Thoracic aorta (tissue), 2 donors: ENCODE results near the gene C12orf76. TPM values are rescaled to one million over a fixed set of nuclear protein-coding genes. Genes with fewer than 3 reads are reported as not detected.
"Not testable (repeated sequence)": the region's sequence is repeated elsewhere in the genome, so short reads cannot be mapped to it uniquely, and the experiment has no call there.

Source experiments
- ATAC-seq: fragments of 150-250 bp; one replicate; pipeline ENCODE4 v1.8.0; 2017; ENCODE audit warnings: low read depth; ENCODE audit not compliant: insufficient number of reproducible peaks, low FRiP score
- DNase-seq: peaks from one replicate; pipeline ENCODE4 v3.0.0-alpha.2; 2020; ENCODE audit warnings: low spot score
- H3K27ac ChIP-seq, 2 donors: fragments of 200-600 bp; sonication (generic); 1 replicate in 1 of 2; 2 replicates in 1 of 2; pipeline ENCODE4 v1.5.1; 2016; ENCODE audit warnings: mild to moderate bottlenecking in 2 of 2, moderate library complexity in 2 of 2
- H3K27me3 ChIP-seq: fragments of 200-600 bp; sonication (generic); replicated peaks from 2 replicates; pipeline ENCODE4 v1.6.0; 2016; ENCODE audit warnings: mild to moderate bottlenecking; ENCODE audit not compliant: insufficient read depth
- H3K36me3 ChIP-seq: fragments of 200-600 bp; sonication (generic); one replicate; pipeline ENCODE4 v1.5.1; 2016
- H3K4me1 ChIP-seq, 2 donors: fragments of 200-600 bp; sonication (generic); 1 replicate in 1 of 2; 2 replicates in 1 of 2; pipeline versions ENCODE4 v1.5.1 to v1.6.0; 2016; ENCODE audit warnings: low read depth in 2 of 2, mild to moderate bottlenecking in 1 of 2; ENCODE audit not compliant: control insufficient read depth in 1 of 2
- H3K4me3 ChIP-seq: fragments of 200-600 bp; sonication (generic); 2 replicates; pipeline ENCODE4 v1.5.1; 2016; ENCODE audit warnings: mild to moderate bottlenecking
- H3K9me3 ChIP-seq: fragments of 200-600 bp; sonication (generic); 2 replicates; pipeline ENCODE4 v1.5.1; 2016
- CTCF ChIP-seq: fragments of 200-600 bp; sonication (generic); IDR thresholded peaks from one replicate; pipeline ENCODE4 v1.5.1; 2019; ENCODE audit warnings: antibody characterized with exemption
- total RNA-seq, 2 donors: library from RNA; depleted of rRNA; stranded (reverse); fragments of >200 nt; gene quantifications; one replicate each; pipeline versions ENCODE4 v1.1.0 to v1.2.3, GENCODE V29; 2016

Gene C12orf76
- total RNA-seq, 2 donors from 2014 or later, result 6.4 to 18.1 TPM

GRCh38 chr12:110059651-110060000 lies 11.3 kb upstream of the C12orf76 start:
- no peak overlapping the region for H3K27ac ChIP-seq
- H3K4me1 ChIP-seq, result no peaks in the 10 kb centered on the region
- no peak overlapping the region for H3K4me3 ChIP-seq
- H3K27me3 ChIP-seq, result no peaks in the 10 kb centered on the region
- no peak for DNase-seq
- H3K9me3 ChIP-seq, result no peaks in the 10 kb centered on the region
- no peak for ATAC-seq
- H3K36me3 ChIP-seq, result no peaks in the 10 kb centered on the region
- no peak for TF ChIP-seq CTCF

- no peak for ATAC-seq
- H3K4me3 ChIP-seq, result no peak overlapping the region
Measured at GRCh38 chr12:110058875-110059615, 10.7 kb upstream of the C12orf76 start.

GRCh38 chr12:110056643-110057042 lies 8.3 kb upstream of the C12orf76 start:
- H3K27me3 ChIP-seq, DNase-seq, H3K36me3 ChIP-seq, H3K4me1 ChIP-seq, H3K4me3 ChIP-seq, H3K9me3 ChIP-seq, ATAC-seq, H3K27ac ChIP-seq: not testable (repeated sequence)

More at GRCh38 chr12:110058875-110059615, 10.7 kb upstream of the C12orf76 start:
- Histone ChIP-seq H3K36me3 (no peaks in the 10 kb centered on the region), H3K27me3 (no peaks in the 10 kb centered on the region), H3K4me1 (no peaks in the 10 kb centered on the region), H3K9me3 (no peaks in the 10 kb centered on the region), H3K27ac (no peak overlapping the region)
- TF ChIP-seq CTCF, result no peak
- DNase-seq, result no peak

- ATAC-seq, H3K9me3 ChIP-seq, DNase-seq, H3K27me3 ChIP-seq, H3K4me3 ChIP-seq, H3K36me3 ChIP-seq, H3K27ac ChIP-seq, H3K4me1 ChIP-seq: not testable (repeated sequence)
Measured at GRCh38 chr12:110055375-110056352, 7.3 kb upstream of the C12orf76 start.

- no peaks in the 10 kb centered on the region for H3K9me3 ChIP-seq
- H3K27ac ChIP-seq, result no peak overlapping the region
- ATAC-seq, result no peak
- DNase-seq, result no peak
- no peak for TF ChIP-seq CTCF
- no peaks in the 10 kb centered on the region for H3K36me3 ChIP-seq
- H3K4me1 ChIP-seq, result peaks cover 3 to 20% of the 10 kb centered on the region in 2 donors
- H3K27me3 ChIP-seq, result no peaks in the 10 kb centered on the region
- H3K4me3 ChIP-seq, result no peak overlapping the region
Measured at GRCh38 chr12:110050927-110051326, 2.6 kb upstream of the C12orf76 start.

GRCh38 chr12:110049666-110050065 lies 1.3 kb upstream of the C12orf76 start:
- DNase-seq, H3K4me3 ChIP-seq, ATAC-seq, H3K27ac ChIP-seq, H3K36me3 ChIP-seq, H3K9me3 ChIP-seq, H3K27me3 ChIP-seq: not testable (repeated sequence)
- H3K4me1 ChIP-seq, result peaks cover 3 to 20% of the 10 kb centered on the region in 2 donors

- peaks cover 3 to 20% of the 10 kb centered on the region in 2 donors for H3K4me1 ChIP-seq
- H3K36me3 ChIP-seq, H3K9me3 ChIP-seq, DNase-seq, H3K27me3 ChIP-seq: not testable (repeated sequence)
- peak; percentile 19 for ATAC-seq
- peak overlapping the region; percentile 72 for H3K4me3 ChIP-seq
- peak overlapping the region; percentile 57 to 60 for H3K27ac ChIP-seq
Measured at GRCh38 chr12:110049034-110049433, 712 bp upstream of the C12orf76 start.
